Tibial nerve (tissue), 4 donors: ENCODE results near the gene ZNF597. TPM values are rescaled to one million over a fixed set of nuclear protein-coding genes. Genes with fewer than 3 reads are reported as not detected.

Experiments used
- DNase-seq, 2 donors: peaks; one replicate each; pipeline ENCODE4 v3.0.0-alpha.2; 2019; ENCODE audit warnings: low spot score in 2 of 2
- H3K27ac ChIP-seq, 4 donors: fragments of 200-600 bp; sonication (generic) in 3 of 4; one replicate each; pipeline ENCODE4 v1.5.1; 2017 to 2019; ENCODE audit warnings: mild to moderate bottlenecking in 1 of 4
- H3K27me3 ChIP-seq, 2 donors: fragments of 200-600 bp; sonication (generic) in 1 of 2; one replicate each; pipeline versions ENCODE4 v1.5.1 to v1.6.0; 2017 to 2019
- H3K36me3 ChIP-seq, 3 donors: fragments of 200-600 bp; sonication (generic); one replicate each; pipeline ENCODE4 v1.5.1; 2018 to 2019
- H3K4me1 ChIP-seq, 4 donors: fragments of 200-600 bp; sonication (generic) in 3 of 4; one replicate each; pipeline ENCODE4 v1.5.1; 2017 to 2019
- H3K4me3 ChIP-seq, 4 donors: fragments of 200-600 bp; sonication (generic) in 3 of 4; one replicate each; pipeline ENCODE4 v1.5.1; 2017 to 2019; ENCODE audit warnings: mild to moderate bottlenecking in 1 of 4, moderate library complexity in 1 of 4
- H3K9me3 ChIP-seq, 4 donors: fragments of 200-600 bp; sonication (generic) in 3 of 4; one replicate each; pipeline ENCODE4 v1.5.1; 2017 to 2019
- CTCF ChIP-seq, 5 experiments: fragments of 200-600 bp in 3 of 5; fragments of 450-650 bp in 2 of 5; sonication (generic) in 3 of 5; IDR thresholded peaks; one replicate each; pipeline ENCODE4 v1.5.1; 2016 to 2019; ENCODE audit warnings: antibody characterized with exemption in 5 of 5, mild to moderate bottlenecking in 3 of 5, moderate library complexity in 2 of 5
- EP300 ChIP-seq, 2 donors: sonication (generic); formaldehyde crosslinking; IDR thresholded peaks; one replicate each; pipeline ENCODE4 v1.6.1; 2017; ENCODE audit warnings: antibody characterized with exemption in 2 of 2, mild to moderate bottlenecking in 1 of 2
- POLR2A ChIP-seq, 2 donors: fragments of 450-650 bp; IDR thresholded peaks; one replicate each; pipeline ENCODE4 v1.6.1; 2017; ENCODE audit warnings: antibody characterized with exemption in 2 of 2, mild to moderate bottlenecking in 2 of 2, moderate library complexity in 2 of 2
- WGBS, 2 donors: methylation state at CpG; one replicate each; pipeline ENCODE4 v1.1.5; 2018; 5-methylcytosine and 5-hydroxymethylcytosine counted together
- small RNA-seq: library from RNA; depleted of rRNA; stranded (forward); fragments of <200 nt; gene quantifications from one replicate; pipeline ENCODE3, GENCODE V24; 2016
- total RNA-seq, 4 donors: library from RNA; depleted of rRNA; stranded (reverse); fragments of >200 nt; gene quantifications; one replicate each; pipeline ENCODE4 v1.1.0, GENCODE V29; 2016

Gene ZNF597
- total RNA-seq, 4 donors from 2014 or later, result 2.2 to 3.1 (median 2.7) TPM

GRCh38 chr16:3400446-3400778, 42.9 kb downstream of the ZNF597 start:
- no peaks in the 10 kb centered on the region for H3K27me3 ChIP-seq

GRCh38 chr16:3389663-3390338, 53.5 kb downstream of the ZNF597 start:
- no peak overlapping the region for H3K4me3 ChIP-seq
- H3K36me3 ChIP-seq, result peaks cover 6 to 92% (median 65%) of the 10 kb centered on the region in 3 donors
- DNase-seq, result no peak
- TF ChIP-seq POLR2A (IDR thresholded peaks at IDR 0.05), result no peak
- no peak for TF ChIP-seq EP300 (IDR thresholded peaks at IDR 0.05)
- no peak for TF ChIP-seq CTCF (IDR thresholded peaks at IDR 0.05)
- H3K9me3 ChIP-seq, result peaks cover 0 to 85% (median 35%) of the 10 kb centered on the region in 4 donors
- 89 to 90% methylated on average over 9 of the region's 9 CpGs for WGBS, 2 donors
- no peaks in the 10 kb centered on the region for H3K4me1 ChIP-seq
- no peaks in the 10 kb centered on the region for H3K27me3 ChIP-seq
- H3K27ac ChIP-seq, result no peak overlapping the region

More at GRCh38 chr16:3400446-3400778, 42.9 kb downstream of the ZNF597 start:
- Histone ChIP-seq H3K36me3 (peaks cover 2 to 60% (median 28%) of the 10 kb centered on the region in 3 donors), H3K4me1 (peaks cover 0 to 40% (median 14%) of the 10 kb centered on the region in 4 donors), H3K4me3 (peak overlapping the region; percentile 93 to 99 (median 96)), H3K27ac (peak overlapping the region in 3 of 4 donors; percentile 88 to 92 (median 90)), H3K9me3 (peaks cover 0 to 51% (median 4%) of the 10 kb centered on the region in 4 donors)
- 1 to 2% methylated on average over 17 to 18 of the region's 18 CpGs for WGBS, 2 donors
- no peak for DNase-seq
- TF ChIP-seq CTCF (IDR thresholded peaks at IDR 0.05) (no peak), EP300 (IDR thresholded peaks at IDR 0.05) (no peak), POLR2A (IDR thresholded peaks at IDR 0.05) (no peak)

GRCh38 chr16:3388325-3388724, 55.0 kb downstream of the ZNF597 start:
- peaks cover 14 to 92% (median 63%) of the 10 kb centered on the region in 3 donors for H3K36me3 ChIP-seq
- no peaks in the 10 kb centered on the region for H3K4me1 ChIP-seq
- 96% methylated on average over 6 of the region's 6 CpGs for WGBS, 2 donors
- no peak overlapping the region for H3K4me3 ChIP-seq
- H3K27ac ChIP-seq, result no peak overlapping the region
- H3K9me3 ChIP-seq, result peaks cover under 1 to 70% (median 49%) of the 10 kb centered on the region in 4 donors
- no peak for TF ChIP-seq CTCF (IDR thresholded peaks at IDR 0.05)
- no peak for TF ChIP-seq POLR2A (IDR thresholded peaks at IDR 0.05)
- TF ChIP-seq EP300 (IDR thresholded peaks at IDR 0.05), result no peak
- no peak for DNase-seq
- no peaks in the 10 kb centered on the region for H3K27me3 ChIP-seq

- Histone ChIP-seq H3K36me3 (peaks cover 16 to 93% (median 36%) of the 10 kb centered on the region in 3 donors), H3K4me3 (no peak overlapping the region), H3K27ac (no peak overlapping the region), H3K27me3 (no peaks in the 10 kb centered on the region), H3K9me3 (peaks cover 17 to 82% (median 30%) of the 10 kb centered on the region in 4 donors), H3K4me1 (no peaks in the 10 kb centered on the region)
- no peak for DNase-seq
- WGBS, 2 donors, result 96 to 97% methylated on average over 10 of the region's 10 CpGs
- no peak for TF ChIP-seq POLR2A (IDR thresholded peaks at IDR 0.05)
- TF ChIP-seq EP300 (IDR thresholded peaks at IDR 0.05), result no peak
- no peak for TF ChIP-seq CTCF (IDR thresholded peaks at IDR 0.05)
Observed at GRCh38 chr16:3383045-3383448, 60.3 kb downstream of the ZNF597 start.

Small RNA genes lying within 50 kb of the gene (small RNA-seq; reads per million reads assigned to genes)
- not detected for gene MIR6126

Other genes with a start within 250 kb of the ZNF597 start
- 10 to 100 TPM in 1 of 4 donors, 1 to 10 TPM in 3; 5.2 to 10.2 (median 9.1) TPM for gene ZNF200, start 208.3 kb downstream of the ZNF597 start, total RNA-seq
- gene MEFV, start 186.9 kb downstream of the ZNF597 start, total RNA-seq, result 1 to 10 TPM in 2 of 4 donors, under 1 TPM in 2; 0.39 to 8.1 (median 1.1) TPM
- 10 to 100 TPM; 37.3 to 66.0 (median 55.5) TPM for gene ZNF263, start 160.0 kb downstream of the ZNF597 start, total RNA-seq
- 1 to 10 TPM; 6.1 to 8.3 (median 6.6) TPM for gene TIGD7, start 138.1 kb downstream of the ZNF597 start, total RNA-seq
- 10 to 100 TPM; 24.0 to 28.2 (median 25.7) TPM for gene ZNF75A, start 138.0 kb downstream of the ZNF597 start, total RNA-seq
- 1 to 10 TPM in 1 of 4 donors, under 1 TPM in 2, not detected in 1; 0.44 to 1.2 (median 0.59) TPM for gene OR2C1, start 87.6 kb downstream of the ZNF597 start, total RNA-seq
- gene ZSCAN32, start 42.5 kb downstream of the ZNF597 start, total RNA-seq, result 10 to 100 TPM in 3 of 4 donors, 1 to 10 TPM in 1; 8.7 to 22.3 (median 14.0) TPM
- 10 to 100 TPM; 12.0 to 16.7 (median 13.1) TPM for gene ZNF174, start 42.3 kb downstream of the ZNF597 start, total RNA-seq
- gene NAA60, start 176 bp upstream of the ZNF597 start, total RNA-seq, result 10 to 100 TPM; 27.6 to 37.8 (median 28.0) TPM
- not detected for gene C16orf90, start 52.0 kb upstream of the ZNF597 start, total RNA-seq
- gene CLUAP1, start 57.5 kb upstream of the ZNF597 start, total RNA-seq, result 10 to 100 TPM; 22.3 to 36.9 (median 29.7) TPM
- under 1 TPM; 0.59 to 0.90 (median 0.75) TPM for gene NLRC3, start 133.9 kb upstream of the ZNF597 start, total RNA-seq
- gene SLX4, start 168.1 kb upstream of the ZNF597 start, total RNA-seq, result 1 to 10 TPM; 4.8 to 8.1 (median 5.6) TPM
- gene DNASE1, start 211.2 kb upstream of the ZNF597 start, total RNA-seq, result 10 to 100 TPM; 14.4 to 32.0 (median 22.4) TPM